SK-N-SH treated with all-trans-retinoic acid at 6 μM for 48 hours (cell line): ENCODE measurements around the gene WBP2.
"Not testable (repeated sequence)": the region's sequence is repeated elsewhere in the genome, so short reads cannot be mapped to it uniquely, and the experiment has no call there.

ENCODE experiments used
- ATAC-seq: fragments of 200-7000 bp; cut with Tn5 transposase; 3 replicates; pipeline ENCODE4 v1.9.1; 2020; ENCODE audit warnings: mild to moderate bottlenecking, moderate library complexity
- ARNTL ChIP-seq: fragments of 450-650 bp; formaldehyde crosslinking; IDR thresholded peaks from 2 replicates; pipeline ENCODE4 v1.5.0; 2020; ENCODE audit warnings: low read depth, mild to moderate bottlenecking, moderate library complexity, borderline replicate concordance
- BACH2 ChIP-seq: fragments of 250-450 bp; sonication (Bioruptor Pico); IDR thresholded peaks from 2 replicates; pipeline ENCODE4 v1.9.0; 2021; ENCODE audit warnings: mild to moderate bottlenecking, borderline replicate concordance
- CSDC2 ChIP-seq: fragments of 250-450 bp; sonication (Bioruptor Pico); IDR thresholded peaks from 2 replicates; pipeline ENCODE4 v1.5.0; 2020; ENCODE audit warnings: mild to moderate bottlenecking, moderate library complexity
- ESRRG ChIP-seq: fragments of 250-450 bp; sonication (Bioruptor Pico); IDR thresholded peaks from 2 replicates; pipeline ENCODE4 v1.6.1; 2021; ENCODE audit warnings: mild to moderate bottlenecking
- GLIS3 ChIP-seq: fragments of 250-450 bp; sonication (Bioruptor Pico); IDR thresholded peaks from 2 replicates; pipeline ENCODE4 v1.5.0; 2020; ENCODE audit warnings: mild to moderate bottlenecking, moderate library complexity
- OSR1 ChIP-seq: fragments of 250-450 bp; sonication (Bioruptor Pico); IDR thresholded peaks from 2 replicates; pipeline ENCODE4 v1.8.0; 2022; ENCODE audit warnings: moderate library complexity, mild to moderate bottlenecking, inconsistent platforms
- PPARA ChIP-seq: fragments of 250-450 bp; sonication (Bioruptor Pico); IDR thresholded peaks from 2 replicates; pipeline ENCODE4 v1.5.0; 2020; ENCODE audit warnings: mild to moderate bottlenecking, borderline replicate concordance
- SNAI2 ChIP-seq: fragments of 250-450 bp; sonication (Bioruptor Pico); IDR thresholded peaks from 2 replicates; pipeline ENCODE4 v1.5.0; 2020; ENCODE audit warnings: mild to moderate bottlenecking, moderate library complexity
- TOX ChIP-seq: fragments of 250-450 bp; sonication (Bioruptor Pico); IDR thresholded peaks from 2 replicates; pipeline ENCODE4 v1.8.0; 2021; ENCODE audit warnings: mild to moderate bottlenecking, moderate library complexity, borderline replicate concordance
- ZC3H10 ChIP-seq: fragments of 250-450 bp; sonication (Bioruptor Pico); IDR thresholded peaks from 2 replicates; pipeline ENCODE4 v1.5.1; 2021; ENCODE audit warnings: mild to moderate bottlenecking, moderate library complexity
- ZFP3 ChIP-seq: fragments of 250-450 bp; sonication (Bioruptor Pico); IDR thresholded peaks from 2 replicates; pipeline ENCODE4 v1.5.0; 2020; ENCODE audit warnings: mild to moderate bottlenecking, moderate library complexity
- ZFP30 ChIP-seq: fragments of 450-650 bp; formaldehyde crosslinking; IDR thresholded peaks from 2 replicates; pipeline ENCODE4 v1.5.0; 2022; ENCODE audit warnings: mild to moderate bottlenecking, moderate library complexity
- ZNF565 ChIP-seq: fragments of 450-650 bp; formaldehyde crosslinking; conservative IDR thresholded peaks from 2 replicates; pipeline ENCODE4 v1.5.0; 2020; ENCODE audit warnings: low read depth, mild to moderate bottlenecking, moderate library complexity
- ZNF70 ChIP-seq: fragments of 450-650 bp; formaldehyde crosslinking; IDR thresholded peaks from 2 replicates; pipeline ENCODE4 v1.5.0; 2020; ENCODE audit warnings: mild to moderate bottlenecking, moderate library complexity
- ZNF8 ChIP-seq: fragments of 450-650 bp; formaldehyde crosslinking; IDR thresholded peaks from 2 replicates; pipeline ENCODE4 v1.5.0; 2020; ENCODE audit warnings: mild to moderate bottlenecking, moderate library complexity
- TF ChIP-seq, protein P1 (sequence below): fragments of 250-450 bp; sonication (Bioruptor Pico); IDR thresholded peaks from 2 replicates; pipeline ENCODE4 v1.5.1; 2020; ENCODE audit warnings: low read depth, mild to moderate bottlenecking, moderate library complexity
- TF ChIP-seq, protein P2 (sequence below): fragments of 250-450 bp; sonication (Bioruptor Pico); IDR thresholded peaks from 2 replicates; pipeline ENCODE4 v1.8.0; 2020; ENCODE audit warnings: mild to moderate bottlenecking, moderate library complexity, borderline replicate concordance
- TF ChIP-seq, protein P3 (sequence below): fragments of 250-450 bp; sonication (Bioruptor Pico); IDR thresholded peaks from 2 replicates; pipeline ENCODE4 v1.5.0; 2020; ENCODE audit warnings: mild to moderate bottlenecking, moderate library complexity
- TF ChIP-seq, protein P4 (sequence below): fragments of 250-450 bp; sonication (Bioruptor Pico); IDR thresholded peaks from 2 replicates; pipeline ENCODE4 v1.8.0; 2021; ENCODE audit warnings: low read depth, mild to moderate bottlenecking, moderate library complexity, borderline replicate concordance
- TF ChIP-seq, protein P5 (sequence below): fragments of 250-450 bp; sonication (Bioruptor Pico); IDR thresholded peaks from 2 replicates; pipeline ENCODE4 v1.5.1; 2021; ENCODE audit warnings: mild to moderate bottlenecking, moderate library complexity

Gene WBP2

DNA sequence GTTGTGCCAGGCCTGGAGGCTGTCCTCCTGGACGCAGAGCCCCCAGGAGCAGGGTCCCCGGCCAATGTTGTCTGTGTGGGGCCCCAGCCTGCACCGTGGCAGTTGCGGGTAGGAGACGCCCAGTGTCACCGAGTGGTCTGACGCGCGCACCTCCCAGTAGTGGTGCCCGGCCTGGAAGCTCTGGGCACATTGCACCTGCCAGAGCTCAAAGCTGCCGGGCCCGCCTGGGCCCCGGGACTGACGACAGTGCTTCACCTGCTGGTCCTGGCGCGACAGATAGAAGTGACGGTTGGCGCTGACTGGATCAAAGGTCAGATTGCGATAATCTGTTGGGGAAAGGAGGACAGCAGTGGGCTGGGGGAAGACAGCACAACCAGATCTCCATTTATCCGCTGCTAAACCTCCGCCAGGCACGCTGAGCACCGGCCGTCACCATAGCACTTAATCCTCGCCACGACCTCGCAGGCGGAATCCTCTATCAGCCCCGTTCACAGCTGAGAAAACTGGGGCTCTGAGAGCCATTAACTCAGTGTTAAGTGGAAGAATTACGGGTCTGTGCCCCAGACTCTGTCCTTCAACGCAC, 36.0 kb upstream of the WBP2 start (continued):
- TF ChIP-seq, protein P1, sequence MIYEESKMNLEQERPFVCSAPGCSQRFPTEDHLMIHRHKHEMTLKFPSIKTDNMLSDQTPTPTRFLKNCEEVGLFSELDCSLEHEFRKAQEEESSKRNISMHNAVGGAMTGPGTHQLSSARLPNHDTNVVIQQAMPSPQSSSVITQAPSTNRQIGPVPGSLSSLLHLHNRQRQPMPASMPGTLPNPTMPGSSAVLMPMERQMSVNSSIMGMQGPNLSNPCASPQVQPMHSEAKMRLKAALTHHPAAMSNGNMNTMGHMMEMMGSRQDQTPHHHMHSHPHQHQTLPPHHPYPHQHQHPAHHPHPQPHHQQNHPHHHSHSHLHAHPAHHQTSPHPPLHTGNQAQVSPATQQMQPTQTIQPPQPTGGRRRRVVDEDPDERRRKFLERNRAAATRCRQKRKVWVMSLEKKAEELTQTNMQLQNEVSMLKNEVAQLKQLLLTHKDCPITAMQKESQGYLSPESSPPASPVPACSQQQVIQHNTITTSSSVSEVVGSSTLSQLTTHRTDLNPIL = no peak
- no peak for TF ChIP-seq ZNF70 (CRISPR knock-in tag)
- TF ChIP-seq ZFP3 = no peak
- TF ChIP-seq, all 23 proteins: peak for 0

DNA sequence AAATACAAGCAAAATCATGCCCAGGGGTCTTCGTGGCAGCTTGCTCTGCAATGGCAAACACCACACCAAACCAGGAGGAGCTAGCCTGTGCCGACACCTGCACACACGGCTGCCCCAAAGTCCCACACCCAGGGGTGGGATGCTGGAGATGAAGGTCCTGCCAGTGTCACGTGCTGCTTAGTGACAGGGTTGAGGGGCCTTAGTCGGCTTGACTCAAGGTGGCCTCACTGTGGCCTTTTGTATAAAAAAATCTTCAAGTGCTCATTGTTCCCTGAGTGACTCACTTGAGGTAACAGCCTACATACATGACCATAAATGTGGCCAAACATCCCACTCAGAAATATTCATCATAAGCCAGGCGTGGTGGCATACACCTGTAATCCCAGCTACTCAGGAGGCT, 34.3 kb upstream of the WBP2 start:
- ATAC-seq = no peak

DNA sequence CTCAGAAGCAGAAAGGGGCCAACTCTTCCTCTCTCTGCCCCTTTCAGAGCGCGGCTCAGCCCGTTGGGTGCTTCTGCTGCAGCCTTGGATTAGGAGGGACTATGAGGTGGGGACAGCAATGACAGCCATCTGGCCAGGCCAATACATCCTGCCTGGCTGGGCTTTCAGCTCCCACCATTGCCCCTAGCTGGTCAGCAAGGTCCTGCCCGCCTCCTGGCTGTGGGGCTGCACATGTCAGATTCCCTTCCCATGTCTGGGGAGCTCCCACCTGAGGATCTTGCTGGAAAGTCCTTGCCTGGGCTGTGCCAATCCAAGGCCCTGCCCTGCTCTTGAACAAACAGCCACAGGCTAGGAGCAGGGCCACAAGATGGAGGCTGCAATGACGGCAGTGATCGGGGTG, 33.3 kb upstream of the WBP2 start:
- ATAC-seq = no peak
- no peak for TF ChIP-seq ARNTL (CRISPR knock-in tag)
- no peak for TF ChIP-seq ZFP30 (CRISPR knock-in tag)

More for the DNA sequence above, 34.3 kb upstream of the WBP2 start:
- TF ChIP-seq GLIS3 (CRISPR knock-in tag) = no peak
- TF ChIP-seq ZFP30 (CRISPR knock-in tag) = no peak
- TF ChIP-seq PPARA (CRISPR knock-in tag) = no peak
- no peak for TF ChIP-seq ZNF8
- TF ChIP-seq, protein P1 = no peak
- no peak for TF ChIP-seq ZNF70 (CRISPR knock-in tag)
- no peak for TF ChIP-seq CSDC2 (CRISPR knock-in tag)
- no peak for TF ChIP-seq ESRRG
- TF ChIP-seq, protein P2, sequence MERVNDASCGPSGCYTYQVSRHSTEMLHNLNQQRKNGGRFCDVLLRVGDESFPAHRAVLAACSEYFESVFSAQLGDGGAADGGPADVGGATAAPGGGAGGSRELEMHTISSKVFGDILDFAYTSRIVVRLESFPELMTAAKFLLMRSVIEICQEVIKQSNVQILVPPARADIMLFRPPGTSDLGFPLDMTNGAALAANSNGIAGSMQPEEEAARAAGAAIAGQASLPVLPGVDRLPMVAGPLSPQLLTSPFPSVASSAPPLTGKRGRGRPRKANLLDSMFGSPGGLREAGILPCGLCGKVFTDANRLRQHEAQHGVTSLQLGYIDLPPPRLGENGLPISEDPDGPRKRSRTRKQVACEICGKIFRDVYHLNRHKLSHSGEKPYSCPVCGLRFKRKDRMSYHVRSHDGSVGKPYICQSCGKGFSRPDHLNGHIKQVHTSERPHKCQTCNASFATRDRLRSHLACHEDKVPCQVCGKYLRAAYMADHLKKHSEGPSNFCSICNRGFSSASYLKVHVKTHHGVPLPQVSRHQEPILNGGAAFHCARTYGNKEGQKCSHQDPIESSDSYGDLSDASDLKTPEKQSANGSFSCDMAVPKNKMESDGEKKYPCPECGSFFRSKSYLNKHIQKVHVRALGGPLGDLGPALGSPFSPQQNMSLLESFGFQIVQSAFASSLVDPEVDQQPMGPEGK = no peak
- no peak for TF ChIP-seq ZFP3
- TF ChIP-seq, protein P3, sequence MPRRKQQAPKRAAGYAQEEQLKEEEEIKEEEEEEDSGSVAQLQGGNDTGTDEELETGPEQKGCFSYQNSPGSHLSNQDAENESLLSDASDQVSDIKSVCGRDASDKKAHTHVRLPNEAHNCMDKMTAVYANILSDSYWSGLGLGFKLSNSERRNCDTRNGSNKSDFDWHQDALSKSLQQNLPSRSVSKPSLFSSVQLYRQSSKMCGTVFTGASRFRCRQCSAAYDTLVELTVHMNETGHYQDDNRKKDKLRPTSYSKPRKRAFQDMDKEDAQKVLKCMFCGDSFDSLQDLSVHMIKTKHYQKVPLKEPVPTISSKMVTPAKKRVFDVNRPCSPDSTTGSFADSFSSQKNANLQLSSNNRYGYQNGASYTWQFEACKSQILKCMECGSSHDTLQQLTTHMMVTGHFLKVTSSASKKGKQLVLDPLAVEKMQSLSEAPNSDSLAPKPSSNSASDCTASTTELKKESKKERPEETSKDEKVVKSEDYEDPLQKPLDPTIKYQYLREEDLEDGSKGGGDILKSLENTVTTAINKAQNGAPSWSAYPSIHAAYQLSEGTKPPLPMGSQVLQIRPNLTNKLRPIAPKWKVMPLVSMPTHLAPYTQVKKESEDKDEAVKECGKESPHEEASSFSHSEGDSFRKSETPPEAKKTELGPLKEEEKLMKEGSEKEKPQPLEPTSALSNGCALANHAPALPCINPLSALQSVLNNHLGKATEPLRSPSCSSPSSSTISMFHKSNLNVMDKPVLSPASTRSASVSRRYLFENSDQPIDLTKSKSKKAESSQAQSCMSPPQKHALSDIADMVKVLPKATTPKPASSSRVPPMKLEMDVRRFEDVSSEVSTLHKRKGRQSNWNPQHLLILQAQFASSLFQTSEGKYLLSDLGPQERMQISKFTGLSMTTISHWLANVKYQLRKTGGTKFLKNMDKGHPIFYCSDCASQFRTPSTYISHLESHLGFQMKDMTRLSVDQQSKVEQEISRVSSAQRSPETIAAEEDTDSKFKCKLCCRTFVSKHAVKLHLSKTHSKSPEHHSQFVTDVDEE (CRISPR knock-in tag) = no peak
- no peak for TF ChIP-seq ARNTL (CRISPR knock-in tag)
- no peak for TF ChIP-seq BACH2
- no peak for TF ChIP-seq SNAI2 (CRISPR knock-in tag)
- TF ChIP-seq TOX = no peak

DNA sequence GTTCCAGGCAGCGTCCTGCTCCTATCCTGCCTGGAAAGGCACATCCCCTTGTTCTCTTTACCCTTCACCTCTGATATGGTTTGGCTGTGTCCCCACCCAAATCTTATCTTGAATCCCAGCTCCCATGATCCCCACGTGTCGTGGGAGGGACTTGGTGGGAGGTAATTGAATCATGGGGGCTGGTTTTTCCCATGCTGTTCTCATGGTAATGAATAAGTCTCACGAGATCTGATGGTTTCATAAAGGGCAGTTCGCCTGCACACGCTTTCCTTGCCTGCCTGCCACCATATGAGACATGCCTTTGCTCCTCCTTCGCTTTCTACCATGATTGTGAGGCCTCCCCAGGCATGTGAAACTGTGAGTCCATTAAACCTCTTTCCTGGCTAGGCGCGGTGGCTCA, 30.7 kb upstream of the WBP2 start:
- not testable (repeated sequence) for ATAC-seq

DNA sequence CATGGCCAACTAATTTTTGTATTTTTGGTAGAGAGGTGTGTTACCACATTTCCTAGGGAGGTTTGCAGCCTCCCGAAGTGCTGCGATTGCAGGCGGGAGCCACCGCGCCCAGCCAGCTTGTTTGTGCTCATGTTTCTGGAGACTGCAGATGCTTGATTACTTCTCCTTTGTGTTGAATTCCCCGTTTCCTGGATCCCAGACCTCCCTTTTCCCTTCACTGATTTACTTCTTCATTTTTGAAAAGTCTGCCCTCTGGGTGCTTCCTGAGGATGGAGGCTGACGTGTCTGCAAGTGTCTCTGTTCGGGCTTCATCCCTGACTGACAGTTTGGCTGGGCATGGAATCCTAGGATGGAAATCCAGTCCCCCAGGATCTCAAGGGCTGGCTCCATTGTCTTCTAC, 30.3 kb upstream of the WBP2 start:
- no peak for ATAC-seq
- TF ChIP-seq SNAI2 (CRISPR knock-in tag) (no peak), ZC3H10 (no peak), OSR1 (CRISPR knock-in tag) (no peak), ZNF565 (CRISPR knock-in tag) (no peak), ARNTL (CRISPR knock-in tag) (no peak), ZFP3 (no peak), CSDC2 (CRISPR knock-in tag) (no peak)
- TF ChIP-seq, protein P4, sequence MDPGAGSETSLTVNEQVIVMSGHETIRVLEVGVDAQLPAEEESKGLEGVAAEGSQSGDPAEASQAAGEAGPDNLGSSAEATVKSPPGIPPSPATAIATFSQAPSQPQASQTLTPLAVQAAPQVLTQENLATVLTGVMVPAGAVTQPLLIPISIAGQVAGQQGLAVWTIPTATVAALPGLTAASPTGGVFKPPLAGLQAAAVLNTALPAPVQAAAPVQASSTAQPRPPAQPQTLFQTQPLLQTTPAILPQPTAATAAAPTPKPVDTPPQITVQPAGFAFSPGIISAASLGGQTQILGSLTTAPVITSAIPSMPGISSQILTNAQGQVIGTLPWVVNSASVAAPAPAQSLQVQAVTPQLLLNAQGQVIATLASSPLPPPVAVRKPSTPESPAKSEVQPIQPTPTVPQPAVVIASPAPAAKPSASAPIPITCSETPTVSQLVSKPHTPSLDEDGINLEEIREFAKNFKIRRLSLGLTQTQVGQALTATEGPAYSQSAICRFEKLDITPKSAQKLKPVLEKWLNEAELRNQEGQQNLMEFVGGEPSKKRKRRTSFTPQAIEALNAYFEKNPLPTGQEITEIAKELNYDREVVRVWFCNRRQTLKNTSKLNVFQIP (CRISPR knock-in tag) = no peak
- TF ChIP-seq, protein P5, sequence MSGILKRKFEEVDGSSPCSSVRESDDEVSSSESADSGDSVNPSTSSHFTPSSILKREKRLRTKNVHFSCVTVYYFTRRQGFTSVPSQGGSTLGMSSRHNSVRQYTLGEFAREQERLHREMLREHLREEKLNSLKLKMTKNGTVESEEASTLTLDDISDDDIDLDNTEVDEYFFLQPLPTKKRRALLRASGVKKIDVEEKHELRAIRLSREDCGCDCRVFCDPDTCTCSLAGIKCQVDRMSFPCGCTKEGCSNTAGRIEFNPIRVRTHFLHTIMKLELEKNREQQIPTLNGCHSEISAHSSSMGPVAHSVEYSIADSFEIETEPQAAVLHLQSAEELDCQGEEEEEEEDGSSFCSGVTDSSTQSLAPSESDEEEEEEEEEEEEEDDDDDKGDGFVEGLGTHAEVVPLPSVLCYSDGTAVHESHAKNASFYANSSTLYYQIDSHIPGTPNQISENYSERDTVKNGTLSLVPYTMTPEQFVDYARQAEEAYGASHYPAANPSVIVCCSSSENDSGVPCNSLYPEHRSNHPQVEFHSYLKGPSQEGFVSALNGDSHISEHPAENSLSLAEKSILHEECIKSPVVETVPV (CRISPR knock-in tag) = no peak
- TF ChIP-seq, protein P3 (CRISPR knock-in tag) = no peak
